ENCODE data around the gene RRAGC.

DNA sequence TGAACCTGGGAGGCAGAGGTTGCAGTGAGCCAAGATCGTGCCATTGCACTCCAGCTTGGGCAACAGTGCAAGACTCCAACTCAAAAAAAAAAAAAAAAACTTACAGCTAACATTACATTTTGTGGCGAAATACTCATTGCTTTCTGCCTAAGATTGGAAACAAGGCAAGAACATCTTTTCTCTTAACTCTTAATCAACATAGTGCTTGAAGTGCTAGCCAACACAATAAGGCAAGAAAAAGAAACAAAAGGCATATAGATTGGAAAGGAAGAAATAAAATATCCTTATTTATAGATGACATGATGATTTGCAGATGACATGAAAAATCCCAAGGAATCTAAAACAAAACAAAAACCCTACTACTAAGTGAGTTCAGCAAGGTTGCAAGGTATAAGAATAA is 46.4 kb upstream of the RRAGC start:
- TF ChIP-seq CTCF (IDR thresholded peaks at IDR 0.05) (no peak), POLR2A (IDR thresholded peaks at IDR 0.05) (no peak), POLR2AphosphoS5 (IDR thresholded peaks at IDR 0.05) (no peak)

Data from prostate gland (tissue), 2 donors.